OCI-LY7 (cell line): Measurements from ENCODE around the gene BAG5.

Source experiments
- CTCF ChIP-seq: fragments of 200-600 bp; sonication (generic); conservative IDR thresholded peaks from 2 replicates; pipeline ENCODE4 v1.5.1; 2014; ENCODE audit warnings: mild to moderate bottlenecking, antibody characterized with exemption, low read length, moderate library complexity, mixed read lengths
- EZH2phosphoT487 ChIP-seq: fragments of 200-600 bp; sonication (generic); IDR thresholded peaks from 2 replicates; pipeline ENCODE4 v1.6.1; 2018; ENCODE audit warnings: low read depth, borderline replicate concordance, mild to moderate bottlenecking, mixed run types, antibody characterized with exemption, low read length, moderate library complexity, mixed read lengths

GRCh38 chr14:103559766-103560165 lies 2.7 kb downstream of the BAG5 start:
- TF ChIP-seq CTCF, result no peak
- no peak for TF ChIP-seq EZH2phosphoT487
